ENCODE data around the gene TMSB4X.

TMSB4X gene

DNA sequence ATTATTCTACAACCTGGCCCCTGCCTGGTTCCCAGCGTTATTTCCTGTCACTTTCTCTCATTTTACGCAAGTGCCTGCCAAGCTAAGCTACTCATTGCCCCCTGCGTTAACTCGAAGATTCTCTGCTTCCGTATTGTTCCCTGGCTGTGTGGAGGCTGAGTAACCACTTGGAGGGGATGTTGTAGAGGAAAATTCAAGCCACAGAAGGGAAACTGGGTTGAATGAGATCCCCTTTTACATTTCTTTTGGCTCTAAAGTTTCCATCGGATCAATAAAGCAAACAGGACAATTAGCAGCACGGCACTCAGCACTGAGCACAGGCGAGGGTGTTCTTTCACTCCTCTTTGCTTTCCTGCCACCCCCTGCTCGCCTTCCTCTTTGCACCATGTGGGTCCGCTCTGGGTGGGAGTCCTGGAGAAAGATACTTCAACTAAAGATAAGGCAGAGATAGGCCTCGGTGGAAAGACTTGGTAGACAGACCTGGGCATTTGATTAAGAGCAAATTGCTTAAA, 4.2 kb upstream of the TMSB4X start:
- Histone ChIP-seq H3K56ac (ENCODE audit: low read length) (peak overlapping the region; percentile 42), H3K36me3 (ENCODE audit: control insufficient read depth, insufficient read depth, low read length) (no peaks in the 10 kb centered on the region), H3K4me3 (ENCODE audit: low read length) (no peak overlapping the region), H4K5ac (ENCODE audit: low read length) (no peak overlapping the region), H3K4ac (ENCODE audit: low read depth, low read length) (no peak overlapping the region), H2BK5ac (ENCODE audit: low read length) (no peak overlapping the region), H2BK15ac (replicated peaks; ENCODE audit: low read depth) (no peak overlapping the region), H3K27me3 (ENCODE audit: insufficient read depth, low read length, poor library complexity) (no peaks in the 10 kb centered on the region), H3K9ac (ENCODE audit: low read length) (peak overlapping the region; percentile 8), H3K18ac (ENCODE audit: low read length) (peak overlapping the region; percentile 75), H3K79me1 (ENCODE audit: low read length) (no peaks in the 10 kb centered on the region), H3K4me2 (ENCODE audit: low read length) (no peak overlapping the region), H4K8ac (ENCODE audit: low read depth, low read length) (no peak overlapping the region), H3K23ac (ENCODE audit: low read length) (no peak overlapping the region), H2AK5ac (ENCODE audit: low read length) (no peak overlapping the region), H3K27ac (ENCODE audit: low read depth, low read length) (no peak overlapping the region), H2BK120ac (ENCODE audit: low read depth, low read length) (no peak overlapping the region), H3K4me1 (ENCODE audit: control insufficient read depth, low read depth, low read length) (no peaks in the 10 kb centered on the region), H3K79me2 (ENCODE audit: control insufficient read depth, insufficient read depth, low read length) (peaks cover 8% of the 10 kb centered on the region)
- no CpG with 5 or more reads among the region's 11 CpGs for WGBS (ENCODE audit: extremely low coverage, insufficient coverage, low lambda C conversion rate)
- peak; percentile 78 for DNase-seq

DNA sequence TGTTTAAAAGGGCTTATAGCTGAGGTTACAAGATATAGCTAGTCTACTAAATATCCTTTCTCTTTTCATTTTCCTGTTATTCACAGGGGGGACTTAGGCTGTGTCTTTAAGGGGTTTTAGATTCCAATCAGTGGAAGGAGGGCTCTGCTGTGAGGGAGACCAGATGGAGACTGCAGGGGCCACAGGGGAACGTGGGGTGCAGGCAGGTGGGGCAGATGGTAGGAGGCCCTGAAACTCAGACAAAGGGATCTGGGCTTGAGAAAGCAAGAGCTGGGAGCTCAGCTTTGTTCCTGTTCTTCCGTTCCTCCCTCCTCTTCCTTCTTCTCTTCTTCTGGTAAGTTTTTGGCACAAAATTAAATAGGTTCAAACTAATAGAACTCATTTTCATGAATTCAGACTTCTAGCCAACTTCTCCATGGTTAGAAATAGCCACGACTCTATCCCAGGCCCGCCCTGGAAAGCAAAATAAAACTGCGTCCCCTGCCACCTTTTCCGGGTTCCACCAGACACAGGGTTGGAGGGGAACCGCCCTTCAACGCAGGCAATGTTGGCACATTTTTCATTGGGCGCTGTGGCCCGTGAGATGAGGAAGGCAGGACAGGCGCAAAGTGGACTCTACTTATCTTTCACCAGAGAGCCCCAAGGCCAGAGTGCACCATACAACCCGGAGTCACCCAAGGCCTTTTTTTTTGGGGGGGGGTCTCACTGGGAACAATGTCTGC, 3.5 kb upstream of the TMSB4X start:
- Histone ChIP-seq H2BK5ac (ENCODE audit: low read length) (peak overlapping the region; percentile 35), H3K23ac (ENCODE audit: low read length) (no peak overlapping the region), H4K5ac (ENCODE audit: low read length) (no peak overlapping the region), H2AK5ac (ENCODE audit: low read length) (no peak overlapping the region), H3K79me2 (ENCODE audit: control insufficient read depth, insufficient read depth, low read length) (peaks cover 12% of the 10 kb centered on the region), H3K4ac (ENCODE audit: low read depth, low read length) (peak overlapping the region; percentile 48), H2BK15ac (replicated peaks; ENCODE audit: low read depth) (no peak overlapping the region), H3K56ac (ENCODE audit: low read length) (peak overlapping the region; percentile 49), H3K79me1 (ENCODE audit: low read length) (no peaks in the 10 kb centered on the region), H2BK120ac (ENCODE audit: low read depth, low read length) (peak overlapping the region; percentile 88), H3K27me3 (ENCODE audit: insufficient read depth, low read length, poor library complexity) (no peaks in the 10 kb centered on the region), H3K4me1 (ENCODE audit: control insufficient read depth, low read depth, low read length) (no peaks in the 10 kb centered on the region), H3K18ac (ENCODE audit: low read length) (peak overlapping the region; percentile 20), H3K4me2 (ENCODE audit: low read length) (no peak overlapping the region), H3K9ac (ENCODE audit: low read length) (no peak overlapping the region), H3K27ac (ENCODE audit: low read depth, low read length) (no peak overlapping the region), H4K8ac (ENCODE audit: low read depth, low read length) (no peak overlapping the region), H3K36me3 (ENCODE audit: control insufficient read depth, insufficient read depth, low read length) (no peaks in the 10 kb centered on the region), H3K4me3 (ENCODE audit: low read length) (no peak overlapping the region)
- no peak for DNase-seq
- no CpG with 5 or more reads among the region's 12 CpGs for whole genome bisulfite sequencing (ENCODE audit: extremely low coverage, insufficient coverage, low lambda C conversion rate)

DNA sequence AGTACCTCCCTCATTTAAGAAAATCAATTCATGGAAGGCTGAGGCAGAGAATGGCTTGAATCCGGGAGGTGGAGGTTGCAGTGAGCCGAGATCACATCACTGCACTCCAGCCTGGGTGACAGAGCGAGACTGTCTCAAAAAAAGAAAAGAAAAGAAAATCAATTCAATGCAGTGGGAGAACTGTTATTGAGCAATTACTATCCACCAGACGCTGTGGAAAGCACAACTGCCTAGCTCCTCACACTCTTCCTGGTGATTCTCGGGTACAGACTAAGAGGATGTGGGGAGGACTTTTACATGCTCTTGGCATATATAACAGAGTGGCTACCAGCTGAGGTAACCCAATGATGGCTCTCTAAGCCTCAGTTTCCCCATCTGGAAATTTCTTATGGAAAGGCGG, 2.7 kb upstream of the TMSB4X start:
- DNase-seq: no peak

DNA sequence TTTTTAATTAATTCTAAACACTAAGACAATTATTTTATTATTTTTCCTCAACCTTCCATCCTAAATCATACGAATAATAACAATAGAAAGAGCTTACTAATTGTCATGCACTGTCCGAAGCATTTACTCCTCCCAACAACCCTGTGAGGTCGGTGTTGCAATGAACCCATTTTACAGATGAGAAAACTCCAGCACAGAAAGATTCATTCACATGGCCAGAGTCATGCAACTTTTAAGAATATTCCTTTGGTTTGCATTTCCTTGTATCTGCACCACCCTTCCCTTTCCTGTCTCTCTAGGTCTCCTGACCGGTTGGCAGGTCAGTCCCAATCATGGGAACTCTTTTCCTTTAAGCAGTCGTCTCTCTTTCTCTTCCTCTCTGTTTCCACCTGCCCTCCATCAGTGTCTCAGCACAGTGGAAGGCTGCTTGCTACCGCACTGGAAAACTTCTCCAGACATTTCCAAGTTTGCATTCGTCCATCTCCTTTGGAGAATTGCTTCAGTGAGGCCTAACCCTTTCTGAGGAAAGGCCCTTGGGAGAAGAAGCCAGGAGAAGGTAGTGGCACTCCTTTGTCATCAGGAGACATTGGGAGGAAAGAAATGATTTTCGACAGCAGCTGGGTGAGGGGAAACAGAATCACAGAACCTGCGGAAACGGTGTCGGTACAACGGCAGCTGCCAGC, 1.9 kb upstream of the TMSB4X start:
- no peak overlapping the region for H4K8ac ChIP-seq (ENCODE audit: low read depth, low read length)
- no peaks in the 10 kb centered on the region for H3K4me1 ChIP-seq (ENCODE audit: control insufficient read depth, low read depth, low read length)
- H3K4ac ChIP-seq (ENCODE audit: low read depth, low read length): peak overlapping the region; percentile 6
- H2AK5ac ChIP-seq (ENCODE audit: low read length): no peak overlapping the region
- no peak overlapping the region for H4K5ac ChIP-seq (ENCODE audit: low read length)
- H3K9ac ChIP-seq (ENCODE audit: low read length): no peak overlapping the region
- no peak overlapping the region for H2BK5ac ChIP-seq (ENCODE audit: low read length)
- peak overlapping the region; percentile 82 for H2BK120ac ChIP-seq (ENCODE audit: low read depth, low read length)
- no peaks in the 10 kb centered on the region for H3K36me3 ChIP-seq (ENCODE audit: control insufficient read depth, insufficient read depth, low read length)
- H3K23ac ChIP-seq (ENCODE audit: low read length): no peak overlapping the region
- no peak overlapping the region for H3K18ac ChIP-seq (ENCODE audit: low read length)
- no peak overlapping the region for H3K27ac ChIP-seq (ENCODE audit: low read depth, low read length)
- no peak for DNase-seq
- H2BK15ac ChIP-seq (replicated peaks; ENCODE audit: low read depth): no peak overlapping the region
- H3K27me3 ChIP-seq (ENCODE audit: insufficient read depth, low read length, poor library complexity): no peaks in the 10 kb centered on the region
- peaks cover 12% of the 10 kb centered on the region for H3K79me2 ChIP-seq (ENCODE audit: control insufficient read depth, insufficient read depth, low read length)
- no peaks in the 10 kb centered on the region for H3K79me1 ChIP-seq (ENCODE audit: low read length)
- WGBS (ENCODE audit: extremely low coverage, insufficient coverage, low lambda C conversion rate): 100% methylated on average over 1 of the region's 12 CpGs
- H3K56ac ChIP-seq (ENCODE audit: low read length): no peak overlapping the region
- no peak overlapping the region for H3K4me2 ChIP-seq (ENCODE audit: low read length)
- no peak overlapping the region for H3K4me3 ChIP-seq (ENCODE audit: low read length)

More for the DNA sequence above, 2.7 kb upstream of the TMSB4X start:
- Histone ChIP-seq H3K4me2 (ENCODE audit: low read length) (no peak overlapping the region), H3K4me1 (ENCODE audit: control insufficient read depth, low read depth, low read length) (no peaks in the 10 kb centered on the region), H4K8ac (ENCODE audit: low read depth, low read length) (no peak overlapping the region), H2BK120ac (ENCODE audit: low read depth, low read length) (no peak overlapping the region), H3K23ac (ENCODE audit: low read length) (no peak overlapping the region), H3K79me2 (ENCODE audit: control insufficient read depth, insufficient read depth, low read length) (peaks cover 12% of the 10 kb centered on the region), H2BK15ac (replicated peaks; ENCODE audit: low read depth) (no peak overlapping the region), H3K79me1 (ENCODE audit: low read length) (no peaks in the 10 kb centered on the region), H3K4me3 (ENCODE audit: low read length) (no peak overlapping the region), H2BK5ac (ENCODE audit: low read length) (no peak overlapping the region), H3K27ac (ENCODE audit: low read depth, low read length) (no peak overlapping the region), H3K18ac (ENCODE audit: low read length) (no peak overlapping the region), H3K27me3 (ENCODE audit: insufficient read depth, low read length, poor library complexity) (no peaks in the 10 kb centered on the region), H3K36me3 (ENCODE audit: control insufficient read depth, insufficient read depth, low read length) (no peaks in the 10 kb centered on the region), H3K56ac (ENCODE audit: low read length) (no peak overlapping the region), H2AK5ac (ENCODE audit: low read length) (no peak overlapping the region), H4K5ac (ENCODE audit: low read length) (no peak overlapping the region), H3K4ac (ENCODE audit: low read depth, low read length) (no peak overlapping the region), H3K9ac (ENCODE audit: low read length) (no peak overlapping the region)
- WGBS (ENCODE audit: extremely low coverage, insufficient coverage, low lambda C conversion rate): no CpG with 5 or more reads among the region's 6 CpGs

DNA sequence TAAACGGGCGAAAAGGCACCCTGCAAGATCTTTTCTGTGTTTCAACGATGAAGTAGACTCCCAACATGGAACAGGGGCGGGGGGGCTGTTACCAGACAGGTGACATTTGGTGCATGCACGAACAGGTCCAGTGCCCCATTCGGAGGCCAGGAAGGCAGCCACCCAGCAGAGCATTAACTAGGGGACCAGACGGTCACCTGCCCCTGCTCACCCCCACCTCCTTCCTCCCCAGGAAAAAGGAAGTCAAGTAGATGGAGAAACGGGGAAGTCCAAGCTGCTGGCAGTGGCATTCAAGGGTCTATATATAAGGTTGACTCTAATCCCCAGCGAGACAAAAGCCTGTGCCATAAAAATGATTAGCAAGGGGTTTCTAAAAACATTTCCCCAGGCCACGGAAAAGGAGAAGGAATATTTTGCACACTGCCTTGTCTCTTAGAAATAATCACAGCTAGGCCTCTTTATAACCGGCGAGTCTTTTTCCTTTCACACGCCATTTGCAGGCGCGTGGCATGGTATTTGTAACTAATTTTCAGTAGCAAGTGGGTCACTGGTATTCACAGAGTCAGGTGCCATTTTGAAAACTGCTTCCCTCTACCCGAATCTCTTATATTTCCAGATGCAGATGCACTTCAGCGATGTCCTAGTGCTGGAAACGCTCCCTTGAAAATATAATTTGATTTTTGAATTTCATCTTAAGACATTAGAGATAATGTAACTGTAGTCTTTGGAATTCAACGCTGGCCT, 1.2 kb upstream of the TMSB4X start:
- Histone ChIP-seq H3K4ac (ENCODE audit: low read depth, low read length) (peak overlapping the region; percentile 4), H3K79me2 (ENCODE audit: control insufficient read depth, insufficient read depth, low read length) (peaks cover 12% of the 10 kb centered on the region), H2AK5ac (ENCODE audit: low read length) (no peak overlapping the region), H2BK15ac (replicated peaks; ENCODE audit: low read depth) (peak overlapping the region; percentile 6), H3K27ac (ENCODE audit: low read depth, low read length) (no peak overlapping the region), H3K4me3 (ENCODE audit: low read length) (no peak overlapping the region), H3K36me3 (ENCODE audit: control insufficient read depth, insufficient read depth, low read length) (no peaks in the 10 kb centered on the region), H3K23ac (ENCODE audit: low read length) (no peak overlapping the region), H3K18ac (ENCODE audit: low read length) (peak overlapping the region; percentile 68), H3K4me2 (ENCODE audit: low read length) (no peak overlapping the region), H3K56ac (ENCODE audit: low read length) (peak overlapping the region; percentile 38), H3K79me1 (ENCODE audit: low read length) (no peaks in the 10 kb centered on the region), H3K4me1 (ENCODE audit: control insufficient read depth, low read depth, low read length) (no peaks in the 10 kb centered on the region), H2BK120ac (ENCODE audit: low read depth, low read length) (peak overlapping the region; percentile 82), H2BK5ac (ENCODE audit: low read length) (no peak overlapping the region), H4K5ac (ENCODE audit: low read length) (no peak overlapping the region), H4K8ac (ENCODE audit: low read depth, low read length) (no peak overlapping the region), H3K9ac (ENCODE audit: low read length) (no peak overlapping the region), H3K27me3 (ENCODE audit: insufficient read depth, low read length, poor library complexity) (no peaks in the 10 kb centered on the region)
- WGBS (ENCODE audit: extremely low coverage, insufficient coverage, low lambda C conversion rate): no CpG with 5 or more reads among the region's 19 CpGs
- no peak for DNase-seq

Data from mesendoderm (in vitro differentiated cells).